GM12892 (cell line): ENCODE data around the gene WDR70.

Experiments used
- POLR2A ChIP-seq: IDR thresholded peaks from 2 replicates; pipeline ENCODE4 v1.6.1; 2011; ENCODE audit warnings: low read depth, low read length, control low read depth
- TAF1 ChIP-seq: IDR thresholded peaks from 2 replicates; pipeline ENCODE4 v1.6.1; 2011; ENCODE audit warnings: low read depth, mild to moderate bottlenecking, control low read depth, low read length, borderline replicate concordance

- TF ChIP-seq TAF1: no peak
- no peak for TF ChIP-seq POLR2A
These were observed 306.7 kb downstream of the WDR70 start for GRCh38 chr5:37685816-37686215.
